GM06990 (cell line): ENCODE data around the gene GGA3.
"Not testable (repeated sequence)": the region's sequence is repeated elsewhere in the genome, so short reads cannot be mapped to it uniquely, and the experiment has no call there.

Experiments used
- DNase-seq: peaks from one replicate; pipeline ENCODE4 v3.0.0-alpha.2; 2011; ENCODE audit not compliant: insufficient read length; ENCODE audit errors: extremely low read depth
- H3K27me3 ChIP-seq: replicated peaks from 2 replicates; pipeline ENCODE4 v1.6.0; 2011; ENCODE audit warnings: low read length; ENCODE audit not compliant: control insufficient read depth, insufficient read depth
- H3K36me3 ChIP-seq: 2 replicates; pipeline ENCODE4 v1.5.1; 2011; ENCODE audit warnings: low read length; ENCODE audit not compliant: control insufficient read depth, insufficient read depth
- H3K4me3 ChIP-seq: replicated peaks from 2 replicates; pipeline ENCODE4 v1.5.1; 2011; ENCODE audit warnings: low read depth, mild to moderate bottlenecking, control low read depth, low read length
- TF ChIP-seq, protein P1 (sequence below): IDR thresholded peaks from 2 replicates; pipeline ENCODE4 v1.5.1; 2011; ENCODE audit warnings: low read length, control low read depth, mild to moderate bottlenecking, inconsistent platforms; ENCODE audit not compliant: insufficient read depth, poor library complexity, severe bottlenecking

The GGA3 gene

DNA sequence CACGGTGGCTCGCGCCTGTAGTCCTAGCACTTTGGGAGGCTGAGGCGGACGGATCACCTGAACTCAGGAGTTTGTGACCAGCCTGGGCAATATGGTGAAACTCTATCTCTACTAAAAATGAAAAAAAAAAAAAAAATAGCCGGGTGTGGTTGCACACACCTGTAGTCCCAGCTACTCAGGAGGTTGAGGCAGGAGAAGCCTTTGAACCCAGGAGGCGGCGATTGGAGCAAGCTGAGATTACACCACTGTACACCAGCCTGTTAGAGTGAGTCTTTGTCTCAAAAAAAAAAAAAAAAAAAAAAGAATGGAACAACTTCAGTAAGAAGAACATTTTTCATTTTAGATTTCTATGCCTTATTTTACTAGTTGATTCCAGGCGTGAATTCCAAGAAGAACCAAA is 53.2 kb downstream of the GGA3 start:
- Histone ChIP-seq H3K27me3 (no peaks in the 10 kb centered on the region), H3K4me3 (no peak overlapping the region), H3K36me3 (peaks cover 9% of the 10 kb centered on the region; the same call in 1 of the 2 replicates)
- TF ChIP-seq, protein P1, sequence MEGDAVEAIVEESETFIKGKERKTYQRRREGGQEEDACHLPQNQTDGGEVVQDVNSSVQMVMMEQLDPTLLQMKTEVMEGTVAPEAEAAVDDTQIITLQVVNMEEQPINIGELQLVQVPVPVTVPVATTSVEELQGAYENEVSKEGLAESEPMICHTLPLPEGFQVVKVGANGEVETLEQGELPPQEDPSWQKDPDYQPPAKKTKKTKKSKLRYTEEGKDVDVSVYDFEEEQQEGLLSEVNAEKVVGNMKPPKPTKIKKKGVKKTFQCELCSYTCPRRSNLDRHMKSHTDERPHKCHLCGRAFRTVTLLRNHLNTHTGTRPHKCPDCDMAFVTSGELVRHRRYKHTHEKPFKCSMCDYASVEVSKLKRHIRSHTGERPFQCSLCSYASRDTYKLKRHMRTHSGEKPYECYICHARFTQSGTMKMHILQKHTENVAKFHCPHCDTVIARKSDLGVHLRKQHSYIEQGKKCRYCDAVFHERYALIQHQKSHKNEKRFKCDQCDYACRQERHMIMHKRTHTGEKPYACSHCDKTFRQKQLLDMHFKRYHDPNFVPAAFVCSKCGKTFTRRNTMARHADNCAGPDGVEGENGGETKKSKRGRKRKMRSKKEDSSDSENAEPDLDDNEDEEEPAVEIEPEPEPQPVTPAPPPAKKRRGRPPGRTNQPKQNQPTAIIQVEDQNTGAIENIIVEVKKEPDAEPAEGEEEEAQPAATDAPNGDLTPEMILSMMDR: no peak
- no peak for DNase-seq

- peaks cover 7% of the 10 kb centered on the region; the same call in 1 of the 2 replicates for H3K36me3 ChIP-seq
- no peak overlapping the region for H3K4me3 ChIP-seq
- no peaks in the 10 kb centered on the region for H3K27me3 ChIP-seq
- DNase-seq: no peak
- TF ChIP-seq, protein P1: no peak
Observed at GRCh38 chr17:75207760-75208159, 53.6 kb downstream of the GGA3 start.

DNA sequence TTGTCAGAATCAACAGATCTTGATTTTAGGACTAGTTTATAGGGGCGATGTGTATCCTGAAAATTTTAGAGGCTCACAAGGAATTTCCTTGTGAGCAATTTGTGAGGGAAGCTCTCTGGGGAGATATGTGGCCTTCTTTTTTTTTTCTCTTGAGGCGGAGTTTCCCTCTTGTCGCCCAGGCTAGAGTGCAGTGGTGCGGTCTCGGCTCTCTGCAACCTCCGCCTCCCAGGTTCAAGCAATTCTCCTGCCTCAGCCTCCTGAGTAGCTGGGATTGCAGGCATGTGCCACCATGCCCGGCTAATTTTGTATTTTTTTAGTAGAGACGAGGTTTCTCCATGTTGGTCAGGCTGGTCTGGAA is 54.4 kb downstream of the GGA3 start:
- not testable (repeated sequence) for DNase-seq, H3K27me3 ChIP-seq, H3K36me3 ChIP-seq
- H3K4me3 ChIP-seq: peak overlapping the region; percentile 36

DNA sequence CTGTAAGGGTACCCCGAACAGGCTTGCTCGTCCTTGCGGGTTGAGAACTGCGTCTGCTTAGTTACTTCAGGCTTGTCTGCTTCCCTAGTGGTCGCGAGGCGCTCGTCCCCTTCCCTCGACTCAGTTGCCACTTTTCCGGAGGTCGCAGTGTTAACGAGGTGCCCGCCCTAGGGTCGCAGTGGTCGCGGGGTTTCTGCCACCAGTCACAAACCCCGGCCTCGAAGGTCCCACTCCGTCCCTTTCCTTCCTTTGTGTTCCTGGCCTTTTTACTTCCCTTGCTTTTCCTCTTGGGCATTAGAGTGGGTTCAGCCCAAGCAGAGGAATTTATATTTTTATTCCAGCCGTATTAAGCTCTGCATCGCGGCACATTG is 55.6 kb downstream of the GGA3 start:
- no peaks in the 10 kb centered on the region for H3K27me3 ChIP-seq
- TF ChIP-seq, protein P1: peak; percentile 1
- peak overlapping the region; percentile 99 for H3K4me3 ChIP-seq
- DNase-seq: no peak
- peaks cover 3% of the 10 kb centered on the region; the same call in 1 of the 2 replicates for H3K36me3 ChIP-seq

GRCh38 chr17:75205037-75205792 is 56.2 kb downstream of the GGA3 start, which contains the start of gene NUP85:
NUP85 (plus strand) TSS chr17:75205679; CDS start chr17:75205762, 83 bp downstream.
- DNase-seq: peak; percentile 95
- H3K36me3 ChIP-seq: peaks cover 3% of the 10 kb centered on the region; the same call in 1 of the 2 replicates
- H3K4me3 ChIP-seq: peak within 1 kb of the TSS; percentile 99
- H3K27me3 ChIP-seq: no peaks in the 10 kb centered on the region
- TF ChIP-seq, protein P1: peak; percentile 3

GRCh38 chr17:75199886-75200618 is 61.4 kb downstream of the GGA3 start:
- TF ChIP-seq, protein P1: no peak
- Histone ChIP-seq H3K4me3 (no peak overlapping the region), H3K27me3 (no peaks in the 10 kb centered on the region), H3K36me3 (no peaks in the 10 kb centered on the region)
- DNase-seq: no peak
